ENCODE data around the gene GNG10. TPM values are rescaled to one million over a fixed set of nuclear protein-coding genes. Genes with fewer than 3 reads are reported as not detected.
A peak's percentile ranks its signal among the peaks of the same experiment; 100 is the strongest.

The GNG10 gene
- total and polyA plus RNA-seq, 2 experiments from 2014 or later = 23.4 to 59.9 TPM

DNA sequence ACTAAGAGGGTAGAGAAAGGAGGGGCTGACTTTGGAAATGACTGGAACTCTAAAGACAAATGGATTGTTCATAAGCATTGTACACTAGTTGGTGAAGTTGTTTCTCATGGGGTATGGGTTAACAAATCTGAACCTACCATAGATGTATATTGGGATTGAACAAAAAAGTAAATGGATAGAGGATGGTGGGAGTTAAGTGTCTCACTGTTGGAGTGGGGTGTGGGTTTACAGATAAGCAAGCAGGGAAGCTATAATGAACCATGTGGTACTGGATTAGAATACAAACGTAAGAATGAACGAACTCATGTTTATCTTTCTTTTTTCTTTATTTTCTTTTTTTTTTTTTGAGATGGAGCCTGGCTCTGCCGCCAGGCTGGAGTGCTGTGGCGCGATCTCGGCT is 17.8 kb downstream of the GNG10 start:
- no peaks in the 10 kb centered on the region for H3K9me3 ChIP-seq (ENCODE audit: low read depth)
- no peak overlapping the region for H3K27ac ChIP-seq
- no peaks in the 10 kb centered on the region for H3K36me3 ChIP-seq
- H3K4me1 ChIP-seq (ENCODE audit: low read depth) = no peaks in the 10 kb centered on the region
- H3K4me3 ChIP-seq = no peak overlapping the region
- no peak for TF ChIP-seq CTCF (IDR thresholded peaks at IDR 0.05; ENCODE audit: low read depth, low read length)
- H3K27me3 ChIP-seq = no peaks in the 10 kb centered on the region
- no peak for DNase-seq (ENCODE audit: low read depth in 1 of 2, low spot score in 1 of 2)

- no peaks in the 10 kb centered on the region for H3K4me1 ChIP-seq (ENCODE audit: low read depth)
- H3K36me3 ChIP-seq = no peaks in the 10 kb centered on the region
- H3K9me3 ChIP-seq (ENCODE audit: low read depth) = no peaks in the 10 kb centered on the region
- no peak for DNase-seq (ENCODE audit: low read depth in 1 of 2, low spot score in 1 of 2)
- H3K27ac ChIP-seq = no peak overlapping the region
- H3K4me3 ChIP-seq = no peak overlapping the region
- TF ChIP-seq CTCF (IDR thresholded peaks at IDR 0.05; ENCODE audit: low read depth, low read length) = no peak
- H3K27me3 ChIP-seq = no peaks in the 10 kb centered on the region
Measured at GRCh38 chr9:111683392-111683791, 22.0 kb downstream of the GNG10 start.

DNA sequence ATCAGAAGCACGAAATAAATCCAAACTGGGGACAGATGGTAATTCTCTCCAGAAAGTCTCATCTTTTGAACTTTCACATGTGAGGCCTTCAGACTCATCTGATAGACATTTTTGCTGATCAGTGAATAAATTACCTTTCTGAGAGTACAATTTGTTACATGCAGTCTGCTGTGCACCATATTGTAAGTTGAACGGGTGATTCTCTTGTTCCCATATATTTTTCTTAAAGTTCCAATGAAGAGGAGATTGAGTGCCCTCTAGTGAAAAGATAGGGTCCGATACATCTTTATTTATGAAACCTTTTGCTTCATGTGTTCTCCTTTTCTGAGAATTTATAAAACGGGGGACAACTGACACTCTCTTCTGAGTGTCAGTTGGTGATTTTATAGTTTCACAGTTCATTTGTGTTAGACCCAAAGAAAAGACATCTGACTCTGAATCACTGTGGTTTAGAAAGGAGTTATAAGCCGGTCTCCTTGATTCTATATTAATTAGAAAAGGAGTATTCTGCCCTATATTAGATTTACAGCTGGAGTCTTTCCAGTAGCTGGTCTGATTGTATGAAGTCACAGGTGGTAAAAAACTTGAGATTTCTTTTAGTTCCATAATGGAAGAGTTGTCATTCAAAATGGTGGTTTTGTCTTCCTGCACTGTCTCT is 30.4 kb downstream of the GNG10 start:
- no peak overlapping the region for H3K4me3 ChIP-seq
- no peaks in the 10 kb centered on the region for H3K4me1 ChIP-seq (ENCODE audit: low read depth)
- H3K9me3 ChIP-seq (ENCODE audit: low read depth) = no peaks in the 10 kb centered on the region
- H3K27ac ChIP-seq = no peak overlapping the region
- peak; percentile 51 for TF ChIP-seq CTCF (IDR thresholded peaks at IDR 0.05; ENCODE audit: low read depth, low read length)
- no peaks in the 10 kb centered on the region for H3K36me3 ChIP-seq
- no peaks in the 10 kb centered on the region for H3K27me3 ChIP-seq
- peak; percentile 11 to 58 for DNase-seq (ENCODE audit: low read depth in 1 of 2, low spot score in 1 of 2)

DNA sequence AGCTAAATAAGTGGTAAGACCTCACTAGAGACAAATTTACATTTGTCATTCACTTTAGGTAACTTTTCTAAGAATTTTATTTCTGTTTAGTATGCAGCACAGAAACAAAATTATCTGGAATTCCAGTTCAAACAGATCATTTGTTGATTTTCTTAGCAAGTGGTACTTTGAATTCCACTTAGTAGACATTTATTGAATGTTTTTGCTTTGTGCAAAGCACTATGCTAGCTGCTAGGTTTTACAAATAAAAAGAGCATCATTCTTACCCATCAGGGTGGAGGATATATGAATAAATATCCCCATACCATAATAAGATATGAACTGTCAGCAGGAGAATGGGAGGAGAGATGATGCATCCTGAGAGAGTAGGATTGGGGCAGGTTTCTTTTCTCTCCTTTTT is 35.4 kb downstream of the GNG10 start:
- H3K27me3 ChIP-seq = no peaks in the 10 kb centered on the region
- TF ChIP-seq CTCF (IDR thresholded peaks at IDR 0.05; ENCODE audit: low read depth, low read length) = no peak
- H3K4me3 ChIP-seq = no peak overlapping the region
- no peaks in the 10 kb centered on the region for H3K4me1 ChIP-seq (ENCODE audit: low read depth)
- no peaks in the 10 kb centered on the region for H3K36me3 ChIP-seq
- DNase-seq (ENCODE audit: low read depth in 1 of 2, low spot score in 1 of 2) = no peak
- no peak overlapping the region for H3K27ac ChIP-seq
- no peaks in the 10 kb centered on the region for H3K9me3 ChIP-seq (ENCODE audit: low read depth)

DNA sequence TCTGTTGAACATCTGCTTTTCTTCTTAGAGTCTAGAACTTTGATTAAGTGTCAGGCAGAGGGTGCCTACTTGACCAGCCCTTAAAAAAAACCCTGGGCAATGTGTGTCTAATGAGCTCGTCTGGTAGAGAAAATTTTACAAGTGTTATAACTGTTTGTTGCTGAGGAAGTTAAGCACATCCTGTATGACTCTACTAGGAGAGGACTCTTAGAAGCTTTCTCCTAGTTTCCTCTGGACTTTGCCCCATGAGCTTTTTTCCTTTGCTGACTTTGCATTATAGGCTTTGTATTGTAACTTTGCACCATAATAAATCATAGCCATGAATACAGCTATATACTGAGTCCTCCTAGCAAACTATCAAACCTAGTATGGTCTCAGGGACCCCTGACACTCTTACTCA is 39.4 kb downstream of the GNG10 start:
- no peak for DNase-seq (ENCODE audit: low read depth in 1 of 2, low spot score in 1 of 2)
- no peak overlapping the region for H3K27ac ChIP-seq
- TF ChIP-seq CTCF (IDR thresholded peaks at IDR 0.05; ENCODE audit: low read depth, low read length) = no peak

More for the DNA sequence above, 39.4 kb downstream of the GNG10 start:
- Histone ChIP-seq H3K9me3 (ENCODE audit: low read depth) (no peaks in the 10 kb centered on the region), H3K4me1 (ENCODE audit: low read depth) (no peaks in the 10 kb centered on the region), H3K4me3 (no peak overlapping the region), H3K36me3 (no peaks in the 10 kb centered on the region), H3K27me3 (no peaks in the 10 kb centered on the region)

Data from cardiac muscle cell (in vitro differentiated cells and primary cell).